Right cardiac atrium (tissue), 5 donors: ENCODE measurements around the gene SH3TC1. TPM values are rescaled to one million over a fixed set of nuclear protein-coding genes. Genes with fewer than 3 reads are reported as not detected.

ENCODE experiments used
- ATAC-seq, 2 donors: fragments of 200-7000 bp; cut with Tn5 transposase; one replicate each; pipeline versions ENCODE4 v1.8.0 to v1.9.1; 2020; ENCODE audit warnings: moderate library complexity in 2 of 2, mild to moderate bottlenecking in 1 of 2
- DNase-seq, 3 donors: peaks; one replicate each; pipeline ENCODE4 v3.0.0-alpha.2; 2020
- H3K27ac ChIP-seq: one replicate; pipeline ENCODE4 v1.5.1; 2013; ENCODE audit warnings: mild to moderate bottlenecking, low read length, control low read depth, moderate library complexity
- H3K27me3 ChIP-seq: one replicate; pipeline ENCODE4 v1.6.1; 2013; ENCODE audit not compliant: control insufficient read depth, insufficient read depth
- H3K4me1 ChIP-seq: one replicate; pipeline ENCODE4 v1.6.1; 2013; ENCODE audit warnings: low read length; ENCODE audit not compliant: control insufficient read depth, insufficient read depth
- H3K4me3 ChIP-seq: one replicate; pipeline ENCODE4 v1.5.1; 2013; ENCODE audit warnings: low read length, control low read depth
- H3K9me3 ChIP-seq: one replicate; pipeline ENCODE4 v1.6.1; 2013; ENCODE audit warnings: low read length; ENCODE audit not compliant: control insufficient read depth
- WGBS: extraction: QIAGEN DNeasy Blood & Tissue Kit; methylation state at CpG from one replicate; pipeline ENCODE4 v1.1.7; 2013; 5-methylcytosine and 5-hydroxymethylcytosine counted together
- intact Hi-C, 4 donors: fragments of 100-400 bp; cut with DNase I; formaldehyde crosslinking; loops; one replicate each; pipeline versions ENCODE4 v1.11.0 to v1.14.0; 2022 to 2023
- polyA plus RNA-seq: library from polyadenylated mRNA; stranded (reverse); fragments of 200-250 nt; gene quantifications from one replicate; pipeline ENCODE4 v1.2.3, GENCODE V29; 2013
- total RNA-seq, 4 donors: library from RNA; stranded (reverse); fragmentation: NEBNext Ultra II Directional; extraction: Animal tissue kit (Norgen Biotek cat#: 25700); gene quantifications; one replicate each; pipeline ENCODE4 v1.2.1, GENCODE V29; 2021
- donor health status: healthy with polysubstance abuse.
- donor health status: DM: no; HTN: yes; CAD: no.
- donor health status: DM: no; HTN: no; CAD: no.
- donor health status: DM: no; HTN: yes; CAD: no; lungs with severe emphysema.
- donor health status: DM: yes; HTN: yes; CAD: no.

The SH3TC1 gene
- total and polyA plus RNA-seq, 5 donors: 5.4 to 17.1 (median 10.6) TPM

DNA sequence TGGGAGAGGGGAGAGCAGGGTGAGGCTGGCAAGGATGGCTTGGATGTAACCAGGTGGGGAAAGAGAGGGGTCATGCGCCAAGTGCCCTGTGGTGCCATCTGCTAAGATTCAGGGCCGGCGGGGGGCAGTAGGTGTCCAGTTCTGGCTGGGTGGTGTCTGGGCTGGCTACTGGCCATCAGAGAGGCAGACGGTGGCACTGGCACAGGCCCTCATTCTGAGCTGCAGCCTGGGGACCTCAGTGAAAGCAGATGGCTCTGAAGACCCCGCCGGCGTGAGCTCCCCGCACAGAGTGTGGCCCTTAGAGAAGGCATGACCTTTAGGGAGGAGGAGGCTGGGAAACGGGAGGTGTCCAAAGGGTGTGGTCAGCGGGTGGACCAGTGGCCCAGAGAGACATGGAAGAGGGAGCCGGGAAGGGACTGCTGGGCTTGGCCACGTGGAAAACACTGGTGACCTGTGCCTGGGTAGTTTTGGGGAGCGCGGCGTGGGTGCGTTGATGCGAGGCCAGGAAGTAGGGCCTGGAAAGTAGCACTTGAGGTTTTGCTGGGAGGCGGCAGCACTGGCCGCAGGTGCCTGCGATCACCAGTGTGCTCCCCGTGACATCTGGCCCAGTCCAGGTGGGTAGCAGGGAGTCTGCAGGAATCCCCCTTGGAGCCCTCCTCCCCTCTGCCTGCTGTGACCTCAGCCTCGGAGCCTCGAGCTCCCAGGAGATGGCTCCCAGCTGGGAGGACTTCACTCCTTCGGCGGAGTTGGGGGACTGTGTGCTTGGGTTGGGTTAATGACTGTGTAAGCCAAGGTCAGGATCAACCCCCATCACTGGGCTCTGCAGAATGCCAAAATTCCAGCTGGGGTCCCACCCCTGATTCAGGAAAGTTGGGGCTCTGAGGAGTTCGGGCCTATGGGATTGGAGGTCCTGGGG lies 9.3 kb upstream of the SH3TC1 start:
- Histone ChIP-seq H3K4me1 (peaks cover 6% of the 10 kb centered on the region), H3K9me3 (no peaks in the 10 kb centered on the region), H3K4me3 (no peak overlapping the region), H3K27me3 (no peaks in the 10 kb centered on the region), H3K27ac (peak overlapping the region; percentile 26)
- DNase-seq (peak in 1 of 3 donors; percentile 55), ATAC-seq (no peak)
- intact Hi-C loops: no loop called here
- WGBS: 83% methylated on average over 26 of the region's 26 CpGs

DNA sequence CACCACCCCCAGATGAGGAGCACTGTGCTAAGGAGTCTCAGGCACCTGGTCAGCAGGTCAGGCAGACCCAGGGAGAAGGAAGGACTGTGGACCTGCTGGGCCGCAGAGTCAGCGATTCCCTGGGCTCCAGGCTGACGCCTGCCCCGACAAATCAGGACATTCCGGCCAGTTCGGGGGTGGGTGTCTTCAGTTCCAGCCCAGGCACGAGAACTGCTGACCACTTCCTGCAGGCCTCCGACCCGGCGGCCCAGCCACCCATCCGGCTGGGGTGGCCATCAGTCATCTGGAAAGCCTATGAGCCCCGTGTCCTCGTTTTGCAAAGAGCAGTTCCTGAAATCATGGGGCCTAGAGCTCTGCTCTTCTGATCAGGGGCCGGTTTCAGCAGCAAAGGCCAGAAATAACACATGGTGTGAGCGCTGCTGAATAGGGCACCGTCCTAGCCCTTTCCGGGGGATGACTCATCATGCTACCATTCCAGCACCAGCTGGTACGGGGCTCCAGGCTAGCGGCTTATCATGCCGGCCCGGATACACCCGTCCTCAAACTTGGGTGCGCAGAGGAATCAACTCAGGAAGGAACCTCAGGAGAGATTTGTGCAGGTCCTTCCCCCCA lies 7.8 kb upstream of the SH3TC1 start:
- Histone ChIP-seq H3K9me3 (no peaks in the 10 kb centered on the region), H3K4me3 (no peak overlapping the region), H3K27me3 (no peaks in the 10 kb centered on the region), H3K27ac (peak overlapping the region; percentile 83), H3K4me1 (peaks cover 6% of the 10 kb centered on the region)
- intact Hi-C loops: no loop called here
- WGBS: 32% methylated on average over 23 of the region's 23 CpGs
- ATAC-seq (peak; percentile 82 to 91), DNase-seq (peak; percentile 82 to 91 (median 89))

DNA sequence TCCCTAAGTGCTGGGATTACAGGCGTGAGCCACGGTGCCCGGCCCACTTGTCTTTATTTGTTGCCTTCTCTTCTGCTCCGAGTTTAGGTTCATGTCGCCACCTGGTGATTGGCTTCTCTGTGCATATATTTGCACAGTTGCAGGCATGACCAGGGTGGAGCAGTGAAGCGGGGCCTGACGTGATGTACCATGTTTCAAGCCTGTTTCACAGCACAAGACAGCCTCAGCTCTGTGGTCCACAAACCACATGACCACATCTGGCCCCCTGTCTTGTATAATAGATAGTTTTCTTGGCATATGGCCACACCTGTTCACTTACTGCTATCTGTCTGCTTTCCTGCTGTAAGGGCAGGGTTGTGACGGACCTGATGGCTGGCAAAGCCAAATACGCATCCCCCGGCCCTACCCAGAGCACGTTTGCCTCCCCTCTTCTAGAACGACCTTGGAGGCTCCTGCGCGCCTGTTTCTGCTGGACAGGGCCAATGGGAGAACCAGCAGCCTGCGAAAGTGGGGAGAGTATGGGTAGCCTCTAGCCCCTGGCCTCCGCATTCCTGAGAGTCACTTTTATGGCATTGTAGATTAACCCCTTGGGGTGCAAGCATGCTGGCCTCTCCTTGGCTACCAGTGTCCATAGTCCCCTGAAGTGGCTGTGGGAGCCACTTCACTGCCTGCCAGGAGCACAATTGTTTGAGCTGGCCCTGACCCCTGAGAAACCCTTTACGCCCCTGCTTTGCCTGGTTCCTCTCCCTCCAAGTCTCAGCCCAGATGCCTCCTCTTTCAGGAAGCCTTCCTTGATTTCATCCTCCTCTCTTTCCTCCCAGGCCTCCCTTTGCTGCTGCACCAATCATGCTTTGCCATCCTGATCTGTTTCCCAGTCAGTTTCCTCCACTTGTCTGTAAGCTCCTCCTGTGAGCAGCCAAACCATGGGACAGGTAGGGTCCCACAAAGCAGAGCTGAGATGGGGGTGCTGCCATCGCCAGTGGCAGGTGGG lies 6.0 kb upstream of the SH3TC1 start:
- H3K27ac ChIP-seq: no peak overlapping the region
- peaks cover 6% of the 10 kb centered on the region for H3K4me1 ChIP-seq
- DNase-seq (peak in 2 of 3 donors; percentile 74 to 76), ATAC-seq (no peak)
- no peaks in the 10 kb centered on the region for H3K9me3 ChIP-seq
- H3K27me3 ChIP-seq: no peaks in the 10 kb centered on the region
- 55% methylated on average over 18 of the region's 18 CpGs for WGBS
- intact Hi-C loops: no loop called here
- H3K4me3 ChIP-seq: no peak overlapping the region

DNA sequence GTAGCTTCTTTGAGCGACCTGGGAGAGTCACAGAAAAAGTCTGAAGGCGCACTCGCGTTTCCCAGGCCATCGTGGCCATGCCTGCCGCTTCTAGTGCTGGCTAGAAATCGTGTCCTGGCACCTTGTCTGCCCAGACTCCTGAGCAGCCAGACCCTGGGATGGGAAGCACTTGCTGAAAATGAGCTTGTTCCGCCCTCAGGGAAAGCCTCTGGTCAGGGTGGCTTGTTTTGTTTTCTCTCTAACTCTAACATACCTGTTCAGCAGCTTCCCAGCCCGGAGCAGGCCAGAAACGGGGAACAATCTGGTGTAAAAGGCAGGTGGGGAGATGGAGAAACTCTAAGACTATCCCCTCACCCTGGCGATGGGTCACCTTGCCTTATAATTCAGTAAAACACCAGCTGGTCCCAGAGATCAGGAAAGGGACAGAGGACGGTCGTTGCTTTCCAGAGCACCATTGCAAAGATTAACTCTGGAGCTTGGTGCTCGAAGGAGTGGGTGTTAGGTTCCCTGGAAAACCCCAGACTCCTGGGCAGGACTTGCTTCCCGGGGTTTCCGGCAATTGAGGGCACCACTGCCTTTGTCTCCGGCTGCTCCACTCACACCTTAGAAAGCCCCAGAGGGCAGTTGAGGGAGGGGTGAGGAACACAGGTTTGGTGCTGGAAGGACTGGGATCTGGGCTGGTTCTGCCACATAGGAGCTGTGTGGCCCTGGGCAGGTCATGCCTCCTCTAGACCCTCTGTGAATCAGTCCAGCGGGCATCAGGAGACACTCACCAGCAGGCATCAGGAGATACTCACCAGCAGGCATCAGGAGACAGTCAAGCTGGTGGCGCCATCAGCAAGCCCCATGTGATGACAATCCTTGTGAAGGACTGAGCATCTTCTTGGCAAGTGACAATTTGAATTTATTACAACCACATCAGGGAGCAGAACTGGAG lies 4.5 kb upstream of the SH3TC1 start:
- Histone ChIP-seq H3K27me3 (no peaks in the 10 kb centered on the region), H3K4me3 (no peak overlapping the region), H3K4me1 (peaks cover under 1% of the 10 kb centered on the region), H3K9me3 (no peaks in the 10 kb centered on the region), H3K27ac (no peak overlapping the region)
- ATAC-seq (no peak), DNase-seq (peak in 1 of 3 donors; percentile 20)
- 74% methylated on average over 19 of the region's 19 CpGs for WGBS
- intact Hi-C loops: no loop called here

DNA sequence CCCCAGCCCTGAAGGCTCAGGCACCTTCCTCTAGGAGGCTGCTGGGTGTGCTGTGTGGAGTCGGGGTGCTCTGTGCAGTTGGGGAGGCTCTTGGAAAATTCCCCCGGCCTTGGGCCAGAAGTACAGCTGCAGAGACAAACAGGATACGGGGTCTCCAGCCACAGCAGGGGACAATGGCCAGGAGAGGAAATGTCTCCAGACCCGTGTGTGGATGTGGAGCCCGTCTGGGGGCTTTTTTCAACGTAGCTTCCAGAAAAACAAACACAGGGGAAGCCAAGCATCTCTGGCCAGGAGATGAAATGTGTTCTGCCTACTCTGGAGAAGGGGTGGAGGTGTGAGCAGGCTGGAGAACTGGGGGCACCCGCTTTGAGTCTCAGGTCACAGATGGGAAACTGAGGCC lies 3.7 kb upstream of the SH3TC1 start:
- 55% methylated on average over 7 of the region's 7 CpGs for WGBS
- no peak overlapping the region for H3K27ac ChIP-seq
- no peaks in the 10 kb centered on the region for H3K27me3 ChIP-seq
- no peak for DNase-seq
- no peaks in the 10 kb centered on the region for H3K4me1 ChIP-seq
- intact Hi-C loops: no loop called here
- H3K4me3 ChIP-seq: no peak overlapping the region
- H3K9me3 ChIP-seq: no peaks in the 10 kb centered on the region
- no peak for ATAC-seq

DNA sequence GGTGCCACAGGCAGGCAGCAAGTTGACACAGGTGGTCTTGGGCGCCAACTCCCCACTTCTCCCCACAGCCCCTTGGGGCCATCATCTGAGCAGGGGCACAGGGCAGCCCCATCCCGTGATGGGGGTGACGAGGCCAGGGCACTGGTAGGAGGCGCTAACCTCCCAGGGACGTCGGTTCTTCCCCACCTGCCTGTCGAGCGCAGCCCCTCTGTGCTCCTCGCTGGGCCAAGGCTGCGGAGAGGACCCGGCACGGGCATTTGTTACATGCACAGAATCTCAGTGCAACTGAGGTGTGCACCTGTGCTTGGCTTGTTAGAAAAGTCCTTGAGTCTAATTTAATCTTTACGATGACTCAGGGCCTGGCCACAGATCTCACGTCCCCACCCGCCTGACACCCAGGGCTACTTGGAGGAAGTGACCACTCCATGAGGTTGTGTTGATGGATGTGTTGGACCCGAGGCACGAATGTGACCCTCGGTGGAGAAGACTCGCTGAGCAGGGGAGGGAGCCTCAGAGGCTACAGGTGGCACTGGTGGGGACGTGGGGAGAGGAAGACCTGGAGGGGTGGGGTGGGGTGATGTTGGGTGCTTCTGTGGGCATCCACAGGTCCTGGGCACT lies 3.1 kb upstream of the SH3TC1 start:
- H3K27ac ChIP-seq: no peak overlapping the region
- no peaks in the 10 kb centered on the region for H3K27me3 ChIP-seq
- ATAC-seq (no peak), DNase-seq (peak in 2 of 3 donors; percentile 47 to 56)
- intact Hi-C loops: no loop called here
- H3K4me3 ChIP-seq: no peak overlapping the region
- H3K9me3 ChIP-seq: no peaks in the 10 kb centered on the region
- H3K4me1 ChIP-seq: no peaks in the 10 kb centered on the region
- 70% methylated on average over 20 of the region's 20 CpGs for WGBS

DNA sequence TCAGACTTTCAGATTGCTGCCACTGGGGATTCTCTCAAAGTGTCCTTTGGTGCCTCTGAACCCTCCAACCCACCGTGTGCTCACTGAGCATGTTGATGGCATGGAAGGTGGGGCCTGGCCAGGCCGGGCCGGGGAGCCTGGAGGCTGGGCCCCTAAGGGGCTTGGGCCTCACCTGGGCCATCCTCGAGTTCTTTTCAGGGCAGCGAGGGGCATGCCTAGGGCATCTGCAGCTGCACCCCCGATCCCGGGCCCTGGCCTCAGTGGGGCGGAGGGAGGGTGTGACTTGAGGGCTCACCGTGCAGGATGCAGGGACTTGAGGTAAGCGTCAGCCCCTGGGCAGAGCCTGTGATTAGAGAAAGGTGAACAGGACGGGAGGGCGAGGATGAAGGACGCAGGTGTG lies 1.6 kb upstream of the SH3TC1 start:
- intact Hi-C loops: no loop called here

DNA sequence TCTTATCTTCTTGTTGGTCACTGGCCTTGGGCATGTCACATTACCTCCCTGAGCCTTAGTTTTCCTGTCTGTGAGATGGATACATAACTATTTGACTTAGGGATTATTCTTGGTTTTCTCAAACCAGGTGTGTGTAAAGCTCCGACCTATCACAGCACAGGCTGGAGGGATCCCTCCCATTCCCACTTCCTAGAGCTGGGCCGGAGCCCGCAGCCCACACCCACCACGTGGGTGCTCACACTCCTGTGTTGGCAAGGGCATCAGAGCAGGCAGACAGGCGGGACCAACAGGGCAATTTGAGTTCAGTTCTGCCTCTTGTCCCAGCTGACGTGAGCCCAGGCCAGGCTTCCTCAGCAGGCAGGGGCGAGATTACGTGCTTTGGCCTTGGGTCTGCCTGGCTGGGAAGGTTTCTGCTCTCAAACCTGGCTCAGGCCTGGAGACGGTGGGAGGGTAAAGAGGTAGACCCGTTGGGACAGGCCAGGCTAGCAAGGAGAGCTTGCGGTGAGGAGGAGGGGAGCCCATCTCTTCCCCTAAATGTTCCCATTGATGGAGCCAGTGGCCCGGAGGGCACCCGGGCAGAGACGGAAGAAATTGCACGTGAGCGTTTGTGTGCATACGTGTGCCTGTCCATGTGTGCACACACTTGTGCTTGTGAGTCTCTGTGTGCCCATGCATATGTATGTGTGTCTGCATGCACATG lies 734 bp upstream of the SH3TC1 start:
- WGBS: 70% methylated on average over 17 of the region's 17 CpGs
- DNase-seq (peak in 2 of 3 donors; percentile 64 to 70), ATAC-seq (peak in 1 of 2 donors; percentile 0)
- intact Hi-C loops: no loop called here
- Histone ChIP-seq H3K27ac (no peak overlapping the region), H3K4me1 (no peaks in the 10 kb centered on the region), H3K27me3 (no peaks in the 10 kb centered on the region), H3K9me3 (no peaks in the 10 kb centered on the region), H3K4me3 (no peak overlapping the region)

More for the DNA sequence above, 1.6 kb upstream of the SH3TC1 start:
- H3K9me3 ChIP-seq: no peaks in the 10 kb centered on the region
- ATAC-seq (no peak), DNase-seq (peak in 2 of 3 donors; percentile 61 to 66)
- no peak overlapping the region for H3K27ac ChIP-seq
- 91% methylated on average over 13 of the region's 13 CpGs for WGBS
- H3K4me1 ChIP-seq: no peaks in the 10 kb centered on the region
- no peaks in the 10 kb centered on the region for H3K27me3 ChIP-seq
- H3K4me3 ChIP-seq: no peak overlapping the region

DNA sequence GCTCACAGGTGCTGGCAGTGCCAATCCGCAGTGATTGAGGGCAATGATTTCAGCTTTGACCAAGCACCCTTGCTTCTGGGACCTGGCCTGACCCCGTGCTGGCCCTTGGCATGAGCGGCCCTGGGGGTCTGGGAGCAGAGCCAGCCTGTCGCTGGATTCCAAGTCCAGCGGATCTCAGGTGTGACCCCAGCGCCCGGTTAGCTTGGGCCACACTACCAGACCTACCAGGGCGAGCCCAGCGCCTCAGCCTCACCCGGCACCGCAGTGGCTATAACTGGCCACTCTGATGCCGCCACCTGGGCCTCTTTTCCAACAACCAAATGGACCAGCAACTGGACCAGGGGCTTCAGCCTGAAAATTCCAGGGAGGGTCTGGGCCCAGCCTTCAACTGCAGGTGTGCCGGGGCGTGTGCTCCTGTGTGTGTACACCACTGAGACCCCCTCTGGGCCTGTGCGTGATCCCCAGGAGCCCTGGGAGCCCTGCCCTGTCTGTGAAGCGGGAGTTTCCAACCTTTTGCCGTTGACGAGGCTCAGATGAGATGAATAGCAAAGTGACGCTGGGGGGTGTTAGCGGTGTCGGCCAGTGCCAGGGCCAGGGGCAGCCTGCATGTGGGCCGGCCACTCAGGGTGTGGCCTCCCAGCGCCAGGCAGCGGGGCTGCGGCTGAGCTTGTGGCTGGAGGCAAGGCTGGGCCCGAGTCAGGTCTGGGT lies 658 bp downstream of the SH3TC1 start:
- no peaks in the 10 kb centered on the region for H3K9me3 ChIP-seq
- DNase-seq (peak in 2 of 3 donors; percentile 62 to 70), ATAC-seq (peak; percentile 8 to 49)
- H3K4me1 ChIP-seq: no peaks in the 10 kb centered on the region
- H3K4me3 ChIP-seq: peak overlapping the region; percentile 32
- intact Hi-C loops: no loop called here
- 59% methylated on average over 26 of the region's 26 CpGs for WGBS
- H3K27me3 ChIP-seq: no peaks in the 10 kb centered on the region
- peak overlapping the region; percentile 5 for H3K27ac ChIP-seq
